ENCODE measurements around the gene DAPK2.

DNA sequence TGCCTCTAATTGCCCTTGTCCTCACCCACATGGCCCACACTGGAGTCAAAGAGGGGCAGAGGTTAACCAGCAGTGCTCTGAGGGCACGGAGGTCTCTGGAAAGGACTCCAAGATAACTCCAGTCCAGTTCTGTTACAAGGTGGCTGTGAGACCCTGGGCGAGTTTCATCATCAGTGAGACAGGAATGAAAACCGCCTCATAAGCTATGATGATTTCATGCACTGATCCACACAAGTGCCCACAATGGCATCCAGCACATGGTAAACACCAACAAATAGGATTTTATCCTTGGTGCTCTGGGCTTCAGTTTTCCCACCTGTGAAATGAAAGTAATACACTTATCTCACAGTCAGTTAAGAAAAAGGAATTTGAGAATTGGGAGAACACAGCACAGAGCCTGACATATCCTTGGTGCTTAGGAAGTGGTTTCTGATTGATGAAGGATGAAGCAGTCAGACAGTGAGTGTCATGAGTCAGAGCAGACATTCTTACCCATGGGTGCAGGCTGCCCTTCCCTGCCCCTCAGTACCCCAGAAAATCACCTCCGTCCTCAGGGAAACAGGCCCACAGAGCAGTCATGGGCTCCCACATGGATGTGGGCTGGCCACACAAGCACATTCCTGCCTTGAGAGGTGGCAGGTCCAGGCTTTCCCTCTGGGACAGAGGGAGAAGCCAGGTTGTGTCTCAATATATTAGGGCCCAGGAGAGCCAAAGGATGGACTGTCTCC lies 48.4 kb downstream of the DAPK2 start:
- TF ChIP-seq, protein P1, sequence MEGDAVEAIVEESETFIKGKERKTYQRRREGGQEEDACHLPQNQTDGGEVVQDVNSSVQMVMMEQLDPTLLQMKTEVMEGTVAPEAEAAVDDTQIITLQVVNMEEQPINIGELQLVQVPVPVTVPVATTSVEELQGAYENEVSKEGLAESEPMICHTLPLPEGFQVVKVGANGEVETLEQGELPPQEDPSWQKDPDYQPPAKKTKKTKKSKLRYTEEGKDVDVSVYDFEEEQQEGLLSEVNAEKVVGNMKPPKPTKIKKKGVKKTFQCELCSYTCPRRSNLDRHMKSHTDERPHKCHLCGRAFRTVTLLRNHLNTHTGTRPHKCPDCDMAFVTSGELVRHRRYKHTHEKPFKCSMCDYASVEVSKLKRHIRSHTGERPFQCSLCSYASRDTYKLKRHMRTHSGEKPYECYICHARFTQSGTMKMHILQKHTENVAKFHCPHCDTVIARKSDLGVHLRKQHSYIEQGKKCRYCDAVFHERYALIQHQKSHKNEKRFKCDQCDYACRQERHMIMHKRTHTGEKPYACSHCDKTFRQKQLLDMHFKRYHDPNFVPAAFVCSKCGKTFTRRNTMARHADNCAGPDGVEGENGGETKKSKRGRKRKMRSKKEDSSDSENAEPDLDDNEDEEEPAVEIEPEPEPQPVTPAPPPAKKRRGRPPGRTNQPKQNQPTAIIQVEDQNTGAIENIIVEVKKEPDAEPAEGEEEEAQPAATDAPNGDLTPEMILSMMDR (IDR thresholded peaks at IDR 0.05), result no peak
- no peak for TF ChIP-seq POLR2AphosphoS5 (IDR thresholded peaks at IDR 0.05)
